K562 (cell line): Measurements from ENCODE around the gene HOXC11.

Source experiments
- CTCF ChIP-seq, 3 experiments: IDR thresholded peaks in 2 of 3; conservative IDR thresholded peaks in 1 of 3; 2 replicates each; pipeline ENCODE4 v1.5.1; 2011 to 2012; ENCODE audit warnings: low read length in 3 of 3, mild to moderate bottlenecking in 3 of 3, control low read depth in 2 of 3, improper control_type of control experiment in 1 of 3, inconsistent platforms in 1 of 3, low read depth in 1 of 3, mixed read lengths in 1 of 3, moderate library complexity in 1 of 3; ENCODE audit not compliant: insufficient read depth in 2 of 3
- MXI1 ChIP-seq: IDR thresholded peaks from 2 replicates; pipeline ENCODE4 v1.6.1; 2011; ENCODE audit warnings: low read depth, mild to moderate bottlenecking, improper control_type of control experiment, low read length
- POLR2AphosphoS5 ChIP-seq: IDR thresholded peaks from 2 replicates; pipeline ENCODE4 v1.6.1; 2011; ENCODE audit warnings: mild to moderate bottlenecking, low read depth, low read length, moderate library complexity; ENCODE audit not compliant: control insufficient read depth, insufficient read depth

- TF ChIP-seq MXI1 (no peak), CTCF (IDR thresholded peaks at IDR 0.05 in 2 of 3, conservative IDR thresholded peaks at IDR 0.05 in 1 of 3; ENCODE audit: insufficient read depth in 2 of 3, low read depth in 1 of 3, low read length in 3 of 3) (no peak), POLR2AphosphoS5 (no peak)
Measured at GRCh38 chr12:53985994-53986685, 13.2 kb downstream of the HOXC11 start.
